Kasumi-1 (cell line): ENCODE data around the gene PTPN4.

Source experiments
- DNase-seq, 2 experiments: peaks; one replicate each; lab custom pipeline; 2025; lab: John Stamatoyannopoulos, UW

The PTPN4 gene

GRCh38 chr2:119856469-119856901 lies 96.8 kb downstream of the PTPN4 start:
- DNase-seq: no peak

GRCh38 chr2:119857742-119858141 lies 98.0 kb downstream of the PTPN4 start:
- DNase-seq: no peak

DNA sequence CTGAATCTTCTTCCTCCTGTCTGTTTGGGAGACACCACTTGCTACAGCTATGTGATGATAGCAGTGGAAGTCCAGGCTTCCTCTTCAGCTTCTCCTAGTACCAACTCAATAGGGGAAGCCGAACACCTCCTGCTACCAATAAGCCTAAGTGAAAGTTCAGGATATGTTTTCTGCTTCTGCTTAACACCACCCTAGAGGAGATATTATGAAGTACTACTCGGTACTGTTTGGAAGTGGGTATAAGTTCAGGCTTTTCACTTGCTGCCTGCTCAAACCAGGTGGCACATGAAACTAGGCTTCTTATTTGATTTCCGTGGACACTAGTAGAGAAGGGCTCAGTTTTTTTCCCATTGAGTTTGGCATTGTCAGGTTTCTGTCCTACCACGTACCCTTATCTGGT lies 99.8 kb downstream of the PTPN4 start:
- peak; percentile 6 to 21 for DNase-seq

DNA sequence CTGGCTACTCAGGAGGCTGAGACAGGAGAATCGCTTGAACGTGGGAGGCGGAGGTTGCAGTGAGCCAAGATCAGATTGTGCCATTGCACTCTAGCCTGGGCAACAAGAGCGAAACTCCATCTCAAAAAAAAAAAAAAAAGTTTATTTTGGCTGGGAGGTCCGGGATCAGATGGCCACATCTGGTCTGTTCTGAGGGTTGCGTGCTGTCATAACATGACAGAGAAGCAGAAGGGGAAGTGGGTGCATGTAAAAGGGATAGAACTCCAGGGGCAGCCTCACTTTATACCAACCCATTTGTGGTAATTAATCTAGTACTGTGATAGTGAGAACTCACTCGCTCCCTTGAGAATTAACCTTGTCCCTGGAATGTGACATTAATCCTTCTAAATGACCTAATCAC lies 101.2 kb downstream of the PTPN4 start:
- peak; percentile 23 to 60 for DNase-seq

DNA sequence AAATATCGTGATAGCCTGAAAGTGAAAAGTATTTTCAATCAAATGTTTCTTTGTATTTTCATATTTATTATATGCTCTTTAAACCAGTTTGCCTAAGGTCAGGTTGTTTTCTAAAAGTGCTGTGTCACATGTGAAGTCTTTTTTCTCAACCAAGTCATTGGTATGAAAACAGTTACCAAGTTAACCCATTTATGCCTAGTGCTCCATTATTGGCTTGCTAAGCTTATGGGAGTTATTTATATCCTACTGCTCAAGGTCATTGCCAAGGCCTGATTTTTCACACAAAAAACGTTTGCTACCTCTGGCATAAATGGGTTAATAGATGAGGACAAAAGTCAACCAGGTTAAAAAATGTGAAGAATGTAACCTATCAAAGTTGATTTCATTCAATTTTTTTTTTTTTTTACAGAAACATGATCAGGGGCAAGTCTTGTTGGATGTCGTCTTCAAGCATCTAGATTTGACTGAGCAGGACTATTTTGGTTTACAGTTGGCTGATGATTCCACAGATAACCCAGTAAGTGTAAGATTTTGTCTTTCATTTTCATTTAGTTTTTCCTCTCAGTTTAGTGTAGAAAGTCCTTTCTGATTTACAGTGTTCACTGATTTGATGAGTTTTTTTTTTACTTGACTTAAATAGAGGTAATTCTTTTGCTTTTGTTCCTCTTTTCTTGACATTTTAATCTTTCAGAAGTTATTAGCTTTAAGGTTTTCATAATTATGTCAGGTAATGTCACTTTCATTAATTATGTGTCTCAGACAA lies 102.6 kb downstream of the PTPN4 start:
- no peak for DNase-seq

DNA sequence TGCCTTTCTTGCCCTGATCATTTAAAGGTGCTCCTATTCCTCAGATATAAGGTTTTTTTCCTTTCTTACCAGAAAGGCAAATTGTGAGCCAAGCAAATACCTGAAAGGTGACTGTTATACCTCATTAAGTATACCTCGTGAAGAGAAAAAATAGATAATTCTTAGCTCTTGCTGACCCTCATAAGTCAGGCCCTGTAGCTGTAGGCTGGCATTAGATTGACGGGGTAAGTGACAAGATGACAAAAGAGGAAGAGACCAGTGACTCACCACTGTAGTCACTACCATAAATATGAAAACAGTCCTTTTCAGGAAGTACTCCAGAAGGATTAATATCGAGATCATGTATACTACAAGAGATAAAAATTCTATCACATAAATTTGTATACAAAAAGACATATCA lies 104.6 kb downstream of the PTPN4 start:
- peak; percentile 78 to 89 for DNase-seq

GRCh38 chr2:119871725-119872124 lies 112.0 kb downstream of the PTPN4 start:
- no peak for DNase-seq

- DNase-seq: no peak
Observed at GRCh38 chr2:119873350-119874315, 113.9 kb downstream of the PTPN4 start.

- DNase-seq: no peak
Observed at GRCh38 chr2:119879502-119879901, 119.8 kb downstream of the PTPN4 start.

GRCh38 chr2:119888680-119889079 lies 129.0 kb downstream of the PTPN4 start:
- no peak for DNase-seq

- DNase-seq: no peak
Observed at GRCh38 chr2:119897736-119898395, 138.1 kb downstream of the PTPN4 start.

GRCh38 chr2:119901013-119901412 lies 141.3 kb downstream of the PTPN4 start:
- no peak for DNase-seq

- no peak for DNase-seq
Observed at GRCh38 chr2:119910566-119910965, 150.8 kb downstream of the PTPN4 start.

DNA sequence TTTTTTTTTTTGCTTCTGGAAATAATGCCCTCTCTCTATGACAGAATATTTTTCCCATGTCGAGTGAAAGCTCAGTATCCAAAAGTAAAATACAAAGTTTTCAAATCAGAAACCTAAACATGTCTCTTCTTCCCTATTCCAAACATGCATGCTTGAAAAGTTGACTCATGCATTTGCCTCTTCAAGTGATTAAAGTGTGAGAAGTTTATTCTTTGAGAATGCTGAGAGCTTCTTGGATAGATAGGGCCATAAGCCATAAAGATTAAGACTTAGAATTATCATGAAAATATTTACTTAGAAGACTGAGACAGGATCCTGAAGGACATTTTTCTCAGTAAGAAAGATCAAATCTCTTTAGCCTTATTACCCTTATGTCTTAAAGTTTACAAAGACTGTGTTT lies 154.5 kb downstream of the PTPN4 start:
- no peak for DNase-seq

- no peak for DNase-seq
Observed at GRCh38 chr2:119921825-119922224, 162.1 kb downstream of the PTPN4 start.

- DNase-seq: no peak
Observed at GRCh38 chr2:119922699-119923098, 163.0 kb downstream of the PTPN4 start.

DNA sequence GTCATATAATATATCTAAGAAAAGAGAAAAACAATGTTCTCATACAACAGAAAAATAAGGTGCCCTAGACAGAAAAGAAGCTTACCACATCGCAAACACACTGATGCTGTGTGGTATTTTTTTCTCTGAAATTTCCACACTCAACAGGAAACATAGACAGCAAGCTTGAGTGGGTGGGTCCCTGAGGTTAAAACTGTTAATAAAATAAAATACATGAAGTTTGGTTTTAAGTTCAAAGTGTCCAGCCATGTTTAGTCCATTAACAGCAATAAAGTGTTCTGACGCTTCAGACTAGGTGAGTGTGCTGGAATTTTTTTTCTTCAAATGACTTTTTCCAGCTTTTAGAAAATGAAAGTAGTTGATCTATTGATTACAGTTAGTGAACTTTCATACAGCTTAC lies 169.8 kb downstream of the PTPN4 start:
- no peak for DNase-seq

DNA sequence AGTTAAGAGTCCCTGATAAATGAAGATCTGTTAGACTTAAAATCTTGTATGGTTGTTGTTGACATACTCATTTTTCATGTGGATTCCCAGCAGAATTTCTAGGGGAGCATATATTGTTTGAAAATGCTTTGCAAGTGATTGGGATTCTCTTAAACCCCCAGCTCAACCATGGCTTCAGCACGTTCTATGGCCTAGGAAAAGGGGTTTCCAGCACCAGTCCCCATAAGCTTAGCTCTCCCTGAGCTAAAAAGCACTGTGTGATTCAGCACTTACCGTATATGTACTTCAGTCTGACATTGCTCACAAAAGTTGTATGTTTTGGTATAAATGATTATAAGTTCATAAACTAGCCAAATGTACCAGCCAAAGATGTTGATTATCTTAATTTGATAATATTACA lies 173.1 kb downstream of the PTPN4 start:
- no peak for DNase-seq

GRCh38 chr2:119934319-119934718 lies 174.6 kb downstream of the PTPN4 start:
- DNase-seq: no peak

- no peak for DNase-seq
Observed at GRCh38 chr2:119937680-119938079, 178.0 kb downstream of the PTPN4 start.

DNA sequence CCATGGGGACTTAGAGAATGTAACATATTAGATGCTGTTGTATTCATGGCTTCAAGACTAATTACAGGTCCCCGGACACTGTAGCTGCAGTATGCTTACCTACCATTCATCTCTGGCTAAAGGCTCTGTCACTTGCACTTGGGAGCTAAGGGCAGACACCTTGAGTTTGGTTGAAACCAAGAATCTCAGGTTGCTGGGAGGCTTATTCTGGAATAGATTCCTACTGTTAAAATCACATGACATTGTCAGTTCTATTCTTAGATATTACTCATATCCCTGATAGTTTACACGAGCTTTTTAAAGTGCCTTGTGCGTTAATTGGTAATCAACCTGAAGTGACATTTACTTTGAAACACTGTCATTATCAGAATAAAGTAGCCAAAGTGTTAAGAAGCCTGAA lies 180.2 kb downstream of the PTPN4 start:
- no peak for DNase-seq

DNA sequence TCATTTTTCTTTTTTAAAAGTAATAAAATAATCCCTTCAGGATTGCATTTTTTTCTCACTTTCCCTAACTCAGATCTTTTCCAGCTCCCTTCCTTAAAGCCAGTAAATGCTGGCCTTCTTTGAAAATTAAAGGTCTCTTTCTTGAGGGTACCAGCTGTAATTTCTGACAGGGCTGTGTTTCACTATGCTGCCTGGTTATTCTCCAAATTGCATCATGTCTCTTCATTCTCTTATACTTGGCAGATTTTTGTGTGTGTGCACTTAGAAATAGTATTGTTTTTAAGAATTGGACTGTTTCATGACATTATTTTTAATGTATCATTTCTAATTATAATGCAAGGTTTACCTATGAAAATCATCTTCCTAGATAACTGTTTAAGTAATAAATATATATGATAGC lies 181.1 kb downstream of the PTPN4 start:
- no peak for DNase-seq

- DNase-seq: no peak
Observed at GRCh38 chr2:119941388-119941787, 181.7 kb downstream of the PTPN4 start.
